Vagina (tissue), 2 donors: ENCODE results near the gene INTS3. TPM values are rescaled to one million over a fixed set of nuclear protein-coding genes. Genes with fewer than 3 reads are reported as not detected.

Experiments
- DNase-seq, 2 donors: peaks; one replicate each; pipeline ENCODE4 v3.0.0-alpha.2; 2017; ENCODE audit errors: extremely low spot score in 2 of 2
- H3K27ac ChIP-seq: fragments of 200-600 bp; sonication (generic); one replicate; pipeline ENCODE4 v1.5.1; 2019
- H3K27me3 ChIP-seq: fragments of 200-600 bp; sonication (generic); one replicate; pipeline ENCODE4 v1.5.1; 2019
- H3K36me3 ChIP-seq, 2 donors: fragments of 200-600 bp; sonication (generic); one replicate each; pipeline ENCODE4 v1.5.1; 2017 to 2019
- H3K4me1 ChIP-seq: fragments of 200-600 bp; sonication (generic); one replicate; pipeline ENCODE4 v1.5.1; 2019
- H3K4me3 ChIP-seq, 2 donors: fragments of 200-600 bp; sonication (generic); 1 replicate in 1 of 2; 2 replicates in 1 of 2; pipeline ENCODE4 v1.5.1; 2016 to 2019
- H3K9me3 ChIP-seq: fragments of 200-600 bp; sonication (generic); one replicate; pipeline ENCODE4 v1.5.1; 2019
- CTCF ChIP-seq, 3 experiments: fragments of 450-650 bp in 2 of 3; fragments of 200-600 bp in 1 of 3; sonication (generic) in 1 of 3; IDR thresholded peaks; one replicate each; pipeline ENCODE4 v1.5.1; 2017 to 2019; ENCODE audit warnings: antibody characterized with exemption in 3 of 3, mild to moderate bottlenecking in 2 of 3, moderate library complexity in 2 of 3
- POLR2A ChIP-seq, 2 donors: fragments of 450-650 bp; IDR thresholded peaks; one replicate each; pipeline ENCODE4 v1.6.1; 2017; ENCODE audit warnings: antibody characterized with exemption in 2 of 2, mild to moderate bottlenecking in 2 of 2, moderate library complexity in 2 of 2
- POLR2AphosphoS5 ChIP-seq, 2 donors: sonication (generic); formaldehyde crosslinking; IDR thresholded peaks; one replicate each; pipeline ENCODE4 v1.9.0; 2017; ENCODE audit warnings: antibody characterized with exemption in 2 of 2, mild to moderate bottlenecking in 2 of 2, low read depth in 1 of 2; ENCODE audit not compliant: insufficient read depth in 1 of 2
- intact Hi-C: fragments of 100-400 bp; cut with DNase I; formaldehyde crosslinking; loops from one replicate; pipeline ENCODE4 v1.15.1; 2023
- total RNA-seq: library from RNA; depleted of rRNA; stranded (reverse); fragments of >200 nt; gene quantifications from one replicate; pipeline ENCODE4 v1.2.3, GENCODE V29; 2016

Gene INTS3, protein sequence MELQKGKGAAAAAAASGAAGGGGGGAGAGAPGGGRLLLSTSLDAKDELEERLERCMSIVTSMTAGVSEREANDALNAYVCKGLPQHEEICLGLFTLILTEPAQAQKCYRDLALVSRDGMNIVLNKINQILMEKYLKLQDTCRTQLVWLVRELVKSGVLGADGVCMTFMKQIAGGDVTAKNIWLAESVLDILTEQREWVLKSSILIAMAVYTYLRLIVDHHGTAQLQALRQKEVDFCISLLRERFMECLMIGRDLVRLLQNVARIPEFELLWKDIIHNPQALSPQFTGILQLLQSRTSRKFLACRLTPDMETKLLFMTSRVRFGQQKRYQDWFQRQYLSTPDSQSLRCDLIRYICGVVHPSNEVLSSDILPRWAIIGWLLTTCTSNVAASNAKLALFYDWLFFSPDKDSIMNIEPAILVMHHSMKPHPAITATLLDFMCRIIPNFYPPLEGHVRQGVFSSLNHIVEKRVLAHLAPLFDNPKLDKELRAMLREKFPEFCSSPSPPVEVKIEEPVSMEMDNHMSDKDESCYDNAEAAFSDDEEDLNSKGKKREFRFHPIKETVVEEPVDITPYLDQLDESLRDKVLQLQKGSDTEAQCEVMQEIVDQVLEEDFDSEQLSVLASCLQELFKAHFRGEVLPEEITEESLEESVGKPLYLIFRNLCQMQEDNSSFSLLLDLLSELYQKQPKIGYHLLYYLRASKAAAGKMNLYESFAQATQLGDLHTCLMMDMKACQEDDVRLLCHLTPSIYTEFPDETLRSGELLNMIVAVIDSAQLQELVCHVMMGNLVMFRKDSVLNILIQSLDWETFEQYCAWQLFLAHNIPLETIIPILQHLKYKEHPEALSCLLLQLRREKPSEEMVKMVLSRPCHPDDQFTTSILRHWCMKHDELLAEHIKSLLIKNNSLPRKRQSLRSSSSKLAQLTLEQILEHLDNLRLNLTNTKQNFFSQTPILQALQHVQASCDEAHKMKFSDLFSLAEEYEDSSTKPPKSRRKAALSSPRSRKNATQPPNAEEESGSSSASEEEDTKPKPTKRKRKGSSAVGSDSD
- total RNA-seq, result 45.9 TPM

DNA sequence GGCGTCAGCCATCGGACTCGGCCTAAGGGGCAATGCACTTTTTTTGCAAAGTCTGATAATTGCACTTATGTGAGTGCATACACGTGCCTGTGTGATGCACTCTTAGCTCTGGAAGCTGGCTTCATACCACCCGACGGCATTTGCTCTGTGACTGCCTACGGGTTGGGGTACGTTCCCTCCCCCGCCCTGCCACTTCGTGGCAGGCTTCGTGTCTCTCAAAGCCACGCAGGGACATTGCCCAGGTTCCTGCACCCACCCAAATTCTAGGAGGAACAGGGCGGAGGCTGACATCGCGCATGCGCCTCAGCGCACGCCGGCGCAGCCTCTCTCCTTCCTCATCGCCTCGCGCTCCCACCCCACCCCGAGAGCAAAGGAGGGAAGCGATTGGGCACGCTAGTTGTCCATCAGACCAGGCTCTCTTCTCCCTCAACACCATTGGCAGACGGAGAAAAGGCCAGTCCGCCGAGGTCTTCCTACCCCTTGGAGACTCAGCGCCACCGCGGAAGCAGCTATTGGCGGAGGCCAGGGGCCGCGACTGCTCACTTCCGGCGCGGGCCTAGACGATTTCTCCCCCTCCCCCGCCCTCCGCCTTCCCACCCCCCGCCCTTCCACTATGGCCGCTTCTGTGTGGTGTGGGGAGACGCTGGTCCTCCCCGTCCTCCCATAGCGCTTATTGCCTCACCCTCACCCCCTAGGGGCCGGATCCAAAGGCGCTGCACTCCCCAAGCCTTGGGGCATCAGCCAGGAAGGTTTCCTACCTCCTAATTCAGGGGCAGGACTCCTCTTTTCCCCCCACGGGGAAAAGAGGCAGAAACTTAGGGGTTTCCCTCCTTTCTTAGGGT lies at the start of gene INTS3:
Gene INTS3 (plus strand): TSS at position 588 of the 842 bp plus-strand sequence. CDS start 585 bp downstream, outside the sequence.
- Histone ChIP-seq H3K4me3 (peak within 1 kb of the TSS; percentile 78 to 85), H3K9me3 (no peaks in the 10 kb centered on the region), H3K27ac (peak within 1 kb of the TSS; percentile 98), H3K36me3 (no peaks in the 10 kb centered on the region), H3K4me1 (peaks cover 31% of the 10 kb centered on the region), H3K27me3 (no peaks in the 10 kb centered on the region)
- intact Hi-C loops, result no loop called here
- peak; percentile 99 to 100 for DNase-seq
- TF ChIP-seq CTCF (IDR thresholded peaks at IDR 0.05) (peak in 2 of 3 experiments; percentile 1 to 10), POLR2AphosphoS5 (IDR thresholded peaks at IDR 0.05; ENCODE audit: insufficient read depth in 1 of 2, low read depth in 1 of 2) (peak; percentile 78 to 91), POLR2A (IDR thresholded peaks at IDR 0.05) (peak in 1 of 2 donors; percentile 26)

GRCh38 chr1:153678519-153679336 lies 49.1 kb upstream of the INTS3 start, which contains the start of gene NPR1:
NPR1 (plus strand) TSS chr1:153678688; CDS start chr1:153679109, 421 bp downstream.
- intact Hi-C loops, result loop anchor here (5.0 to 10.0 kb wide), 3 partner anchors 74 to 276 kb away; partner anchors contain the start of gene CRTC2
- H3K27ac ChIP-seq, result peak within 1 kb of the TSS; percentile 73
- H3K27me3 ChIP-seq, result no peaks in the 10 kb centered on the region
- peaks cover 21% of the 10 kb centered on the region for H3K4me1 ChIP-seq
- DNase-seq, result no peak
- H3K4me3 ChIP-seq, result peak within 1 kb of the TSS; percentile 63 to 64
- no peaks in the 10 kb centered on the region for H3K36me3 ChIP-seq
- H3K9me3 ChIP-seq, result no peaks in the 10 kb centered on the region
- TF ChIP-seq POLR2A (IDR thresholded peaks at IDR 0.05), result no peak
- no peak for TF ChIP-seq CTCF (IDR thresholded peaks at IDR 0.05)
- TF ChIP-seq POLR2AphosphoS5 (IDR thresholded peaks at IDR 0.05; ENCODE audit: insufficient read depth in 1 of 2, low read depth in 1 of 2), result peak in 1 of 2 donors; percentile 60

GRCh38 chr1:153679337-153680119 lies 48.3 kb upstream of the INTS3 start:
- no peaks in the 10 kb centered on the region for H3K27me3 ChIP-seq
- no peak for TF ChIP-seq POLR2A (IDR thresholded peaks at IDR 0.05)
- peak in 1 of 3 experiments; percentile 28 for TF ChIP-seq CTCF (IDR thresholded peaks at IDR 0.05)
- no peak for DNase-seq

More at GRCh38 chr1:153679337-153680119, 48.3 kb upstream of the INTS3 start:
- Histone ChIP-seq H3K36me3 (no peaks in the 10 kb centered on the region), H3K27ac (peak overlapping the region; percentile 73), H3K4me1 (peaks cover 21% of the 10 kb centered on the region), H3K4me3 (peak overlapping the region; percentile 63 to 64), H3K9me3 (no peaks in the 10 kb centered on the region)
- intact Hi-C loops, result loop anchor here (5.0 to 10.0 kb wide), 3 partner anchors 73 to 275 kb away; partner anchors contain the start of gene CRTC2
